GM12864 (cell line): ENCODE measurements around the gene NAP1L4.

Experiments used
- DNase-seq: peaks from one replicate; pipeline ENCODE4 v3.0.0-alpha.2; 2011; ENCODE audit warnings: low read depth
- H3K4me3 ChIP-seq: 2 replicates; pipeline ENCODE4 v1.5.1; 2011; ENCODE audit warnings: mild to moderate bottlenecking, low read depth, low read length, control low read depth
- TF ChIP-seq, protein P1 (sequence below): IDR thresholded peaks from 2 replicates; pipeline ENCODE4 v1.5.1; 2011; ENCODE audit warnings: low read depth, mild to moderate bottlenecking, moderate library complexity, low read length, control low read depth, inconsistent platforms; ENCODE audit errors: missing control alignments

The NAP1L4 gene

DNA sequence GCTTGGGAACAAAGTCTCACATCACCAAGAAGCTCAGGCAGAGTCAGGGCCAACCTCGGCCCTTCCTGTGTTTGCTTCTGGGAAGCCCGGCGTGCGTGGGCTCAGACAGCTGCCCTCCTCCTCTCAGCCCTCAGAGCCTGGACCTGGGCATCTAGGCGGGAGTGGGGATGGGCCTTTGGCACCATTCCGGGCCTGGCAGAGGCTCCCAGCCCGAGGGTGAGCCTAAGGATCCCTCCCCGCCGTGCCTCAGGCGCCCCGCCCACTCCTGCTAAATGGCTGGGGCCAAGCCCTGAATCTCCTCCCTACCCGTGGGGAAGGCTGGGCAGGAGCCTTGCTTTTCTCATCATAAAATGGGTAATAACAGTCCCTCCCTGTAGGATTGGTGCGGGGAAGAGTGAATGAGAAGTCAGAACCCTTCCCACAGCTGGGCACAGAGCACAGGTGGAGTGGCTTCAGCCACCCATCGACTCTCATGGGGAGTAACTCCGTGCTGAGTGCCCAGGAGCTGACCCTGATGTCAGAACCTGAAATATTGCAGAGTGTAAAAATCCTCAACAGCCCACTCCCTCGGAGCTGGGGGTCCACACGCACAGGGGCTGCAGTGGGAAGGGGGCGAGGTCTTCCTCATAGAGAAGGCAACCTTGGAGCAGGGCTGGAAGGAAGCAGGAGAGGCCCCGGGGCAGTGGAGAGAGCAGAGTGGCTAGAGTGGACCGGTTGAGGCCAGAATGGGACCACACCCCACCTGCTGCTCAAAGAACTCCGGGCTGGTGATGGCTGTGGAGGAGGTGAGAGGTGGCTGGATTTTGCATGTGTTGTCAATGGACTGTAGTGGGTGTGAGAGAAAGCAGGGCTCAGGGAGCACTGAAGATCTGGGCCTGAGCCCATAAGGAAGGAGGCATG lies 87.7 kb downstream of the NAP1L4 start:
- TF ChIP-seq, protein P1, sequence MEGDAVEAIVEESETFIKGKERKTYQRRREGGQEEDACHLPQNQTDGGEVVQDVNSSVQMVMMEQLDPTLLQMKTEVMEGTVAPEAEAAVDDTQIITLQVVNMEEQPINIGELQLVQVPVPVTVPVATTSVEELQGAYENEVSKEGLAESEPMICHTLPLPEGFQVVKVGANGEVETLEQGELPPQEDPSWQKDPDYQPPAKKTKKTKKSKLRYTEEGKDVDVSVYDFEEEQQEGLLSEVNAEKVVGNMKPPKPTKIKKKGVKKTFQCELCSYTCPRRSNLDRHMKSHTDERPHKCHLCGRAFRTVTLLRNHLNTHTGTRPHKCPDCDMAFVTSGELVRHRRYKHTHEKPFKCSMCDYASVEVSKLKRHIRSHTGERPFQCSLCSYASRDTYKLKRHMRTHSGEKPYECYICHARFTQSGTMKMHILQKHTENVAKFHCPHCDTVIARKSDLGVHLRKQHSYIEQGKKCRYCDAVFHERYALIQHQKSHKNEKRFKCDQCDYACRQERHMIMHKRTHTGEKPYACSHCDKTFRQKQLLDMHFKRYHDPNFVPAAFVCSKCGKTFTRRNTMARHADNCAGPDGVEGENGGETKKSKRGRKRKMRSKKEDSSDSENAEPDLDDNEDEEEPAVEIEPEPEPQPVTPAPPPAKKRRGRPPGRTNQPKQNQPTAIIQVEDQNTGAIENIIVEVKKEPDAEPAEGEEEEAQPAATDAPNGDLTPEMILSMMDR: no peak
- no peak overlapping the region for H3K4me3 ChIP-seq
- no peak for DNase-seq

DNA sequence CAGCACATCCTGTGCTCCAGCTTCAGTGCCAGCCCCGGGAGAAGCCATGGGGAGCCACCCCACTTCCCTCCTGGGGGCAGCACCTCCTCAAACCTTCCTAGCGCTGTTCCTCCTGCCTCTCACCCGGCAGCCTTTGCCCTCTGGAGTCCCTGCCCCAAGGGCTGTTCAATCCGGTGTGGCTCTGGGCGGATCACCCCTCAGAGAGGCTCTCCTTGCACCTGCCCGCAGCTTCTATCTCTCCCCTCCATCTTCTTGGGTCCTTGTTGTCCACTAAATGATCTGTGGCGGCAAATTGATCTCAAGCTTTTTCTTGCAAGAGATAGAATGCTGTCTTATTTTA lies 88.5 kb downstream of the NAP1L4 start:
- no peak overlapping the region for H3K4me3 ChIP-seq
- TF ChIP-seq, protein P1: no peak
- no peak for DNase-seq

DNA sequence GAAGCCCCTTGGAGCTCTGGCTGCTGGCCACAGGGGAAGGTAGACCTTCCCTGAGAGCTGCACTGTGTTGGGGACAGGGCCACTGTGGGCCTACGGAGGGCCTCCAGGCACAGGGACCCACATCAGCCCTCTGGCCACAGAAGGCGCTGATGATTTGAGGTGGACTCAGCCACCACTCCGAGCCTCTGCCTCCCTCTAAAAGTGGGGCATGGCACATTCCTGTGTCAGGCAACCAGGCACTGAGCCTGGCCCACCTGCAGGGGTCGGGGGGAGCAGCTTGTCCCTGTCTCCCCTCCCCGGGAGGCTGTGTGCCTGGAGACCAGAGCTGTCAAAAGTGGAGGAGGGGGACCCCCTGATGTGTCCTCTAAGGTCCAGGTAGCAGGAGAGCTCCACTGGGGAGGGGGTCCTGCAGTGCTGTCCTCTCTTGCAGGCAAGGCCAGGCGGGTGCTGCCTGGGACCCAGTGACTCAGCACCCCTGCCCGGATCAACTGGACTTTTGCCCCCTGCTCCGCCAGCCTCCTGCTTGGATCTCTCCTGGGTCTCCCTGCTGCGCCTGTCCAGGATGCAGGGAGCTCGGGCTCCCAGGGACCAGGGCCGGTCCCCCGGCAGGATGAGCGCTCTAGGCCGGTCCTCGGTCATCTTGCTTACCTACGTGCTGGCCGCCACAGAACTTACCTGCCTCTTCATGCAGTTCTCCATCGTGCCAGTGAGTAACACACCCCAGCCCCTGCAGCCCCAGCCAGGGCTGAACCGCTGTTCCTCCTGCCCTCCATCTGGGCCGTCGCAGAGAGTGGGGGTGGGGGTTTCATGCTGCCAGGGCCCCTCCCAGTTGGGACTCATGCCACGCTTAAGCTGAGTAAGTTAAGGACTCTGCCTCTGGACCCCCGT lies 89.1 kb downstream of the NAP1L4 start:
- TF ChIP-seq, protein P1: no peak
- peak overlapping the region; percentile 82 for H3K4me3 ChIP-seq
- DNase-seq: no peak

DNA sequence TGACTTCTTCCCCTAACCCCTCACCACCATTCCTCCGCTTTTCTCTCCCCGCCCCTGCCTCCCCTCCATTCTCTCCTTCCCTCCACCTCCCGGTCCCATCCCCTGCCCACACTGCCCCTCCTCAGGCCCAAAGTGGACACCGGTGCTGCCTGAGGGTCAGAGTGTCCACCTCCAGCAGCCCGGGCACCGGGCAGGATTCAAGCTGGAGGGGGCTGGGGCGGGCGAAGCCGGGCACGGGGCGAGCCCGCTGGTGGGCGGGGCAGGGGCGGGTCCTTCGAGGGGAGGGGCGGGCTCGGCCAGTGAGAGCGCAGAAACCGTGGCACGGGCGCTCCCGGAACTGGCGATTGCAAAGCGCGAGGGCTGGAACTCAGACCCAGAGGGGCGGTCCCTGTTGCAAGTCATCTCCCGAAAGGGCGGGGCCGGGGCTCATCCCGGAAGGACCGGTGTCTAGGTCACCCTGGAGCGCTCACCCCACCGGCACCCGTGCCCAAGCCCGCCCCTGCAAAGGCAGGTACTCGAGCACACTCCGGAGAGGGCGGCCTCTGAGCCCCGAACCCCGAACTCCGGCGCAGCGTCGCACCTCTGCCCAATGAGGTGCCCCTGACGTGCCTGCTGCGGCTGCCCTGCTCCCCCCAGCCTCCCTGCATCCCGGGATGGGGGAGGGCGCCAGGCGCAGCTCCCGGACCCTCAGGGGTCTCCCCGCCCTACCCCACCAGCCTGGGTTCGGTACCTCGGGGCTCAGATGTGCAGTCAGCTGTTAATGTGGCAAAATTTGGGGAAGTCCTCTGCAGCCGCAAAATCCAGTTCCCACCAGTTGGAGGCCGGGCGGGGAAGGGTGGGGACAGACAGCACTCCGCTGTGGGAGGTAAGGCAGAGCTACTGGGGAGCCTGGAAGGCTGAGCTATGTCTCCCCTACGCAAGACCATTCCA lies 90.0 kb downstream of the NAP1L4 start:
- H3K4me3 ChIP-seq: peak overlapping the region; percentile 82
- TF ChIP-seq, protein P1: no peak
- DNase-seq: peak; percentile 88

DNA sequence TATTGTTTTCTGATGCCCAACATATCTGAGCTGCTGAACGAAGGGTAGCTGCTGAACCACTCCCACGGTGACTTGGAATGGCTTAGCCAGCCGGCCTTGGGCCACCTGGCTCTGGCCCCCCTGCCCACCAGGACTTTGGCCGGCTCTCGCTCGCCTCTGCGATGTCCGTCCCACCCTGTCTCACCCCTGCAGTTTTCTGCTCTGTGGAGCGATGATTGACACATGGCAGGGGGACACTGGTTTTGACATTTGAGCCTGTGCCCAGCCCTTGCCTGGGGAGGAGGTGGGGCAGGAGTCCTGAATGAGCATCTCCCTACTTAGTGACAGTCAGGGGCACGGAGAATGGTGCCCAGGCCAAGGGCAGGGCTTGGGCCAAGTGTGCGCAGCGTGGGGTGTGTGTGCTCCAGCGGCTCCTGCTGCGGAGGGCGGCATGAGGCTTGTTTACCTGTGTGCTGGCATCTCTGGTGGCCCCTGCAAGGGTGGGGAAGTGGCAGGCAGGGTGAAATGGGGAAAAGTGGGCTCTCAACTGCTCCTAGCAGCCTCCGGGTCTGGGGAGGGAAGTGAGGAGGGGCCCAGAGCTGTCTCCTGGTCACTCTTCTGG lies 90.8 kb downstream of the NAP1L4 start:
- H3K4me3 ChIP-seq: peak overlapping the region; percentile 82; the same call in 1 of the 2 replicates
- no peak for DNase-seq
- TF ChIP-seq, protein P1: no peak

DNA sequence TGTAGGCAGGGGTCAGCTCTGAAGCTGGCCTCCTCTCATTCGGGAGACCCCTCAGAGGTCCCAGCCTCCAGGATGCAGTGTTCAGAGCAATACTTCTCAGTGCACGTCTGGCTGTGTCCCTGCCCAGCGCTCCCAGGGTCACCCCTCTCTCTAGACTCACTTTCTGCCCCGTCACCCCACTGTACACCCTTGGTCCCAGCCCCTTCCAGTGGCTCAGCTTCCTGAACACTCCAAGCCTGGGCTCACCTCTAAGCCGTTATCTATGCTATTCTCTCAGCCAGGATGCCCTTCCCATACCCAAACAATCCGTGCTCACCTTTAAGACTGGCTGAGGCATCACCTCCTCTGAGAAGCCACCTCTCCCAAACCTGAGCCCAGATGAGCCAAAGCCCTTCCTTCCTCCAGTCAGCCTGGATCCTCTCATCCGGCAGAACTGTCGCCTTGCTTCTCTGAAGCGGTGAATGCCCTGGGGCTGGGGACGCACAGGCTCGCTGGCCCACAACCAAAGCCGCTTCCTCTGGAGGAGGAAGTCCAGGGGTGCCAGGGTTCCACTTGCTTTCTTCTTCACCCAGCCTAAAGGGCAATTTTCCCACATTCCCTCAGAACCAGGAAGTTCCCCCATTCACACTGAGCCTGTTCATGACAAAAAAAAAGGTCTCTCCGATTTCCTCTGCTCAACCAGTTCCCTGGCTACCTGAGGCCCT lies 92.9 kb downstream of the NAP1L4 start:
- TF ChIP-seq, protein P1: no peak
- DNase-seq: no peak
- H3K4me3 ChIP-seq: no peak overlapping the region
